HepG2 (cell line): ENCODE results near the gene NET1. TPM values are rescaled to one million over a fixed set of nuclear protein-coding genes. Genes with fewer than 3 reads are reported as not detected.

ENCODE experiments used
- AGO1 ChIP-seq: fragments of 200-400 bp; formaldehyde crosslinking; IDR thresholded peaks from 2 replicates; pipeline ENCODE4 v1.6.1; 2017; ENCODE audit warnings: mild to moderate bottlenecking, low read depth, low read length, moderate library complexity; ENCODE audit not compliant: poor library complexity, severe bottlenecking
- CSRNP2 ChIP-seq: sonication (generic); formaldehyde crosslinking; conservative IDR thresholded peaks from 2 replicates; pipeline ENCODE4 v1.8.0; 2022; ENCODE audit warnings: low read depth, missing genetic modification reagents
- DPF2 ChIP-seq: sonication (generic); formaldehyde crosslinking; IDR thresholded peaks from 2 replicates; pipeline ENCODE4 v1.4.0; 2020; ENCODE audit warnings: mild to moderate bottlenecking, low read depth, missing genetic modification reagents, borderline replicate concordance
- ESRRA ChIP-seq: sonication (generic); formaldehyde crosslinking; IDR thresholded peaks from 2 replicates; pipeline ENCODE4 v1.5.1; 2020; ENCODE audit warnings: mild to moderate bottlenecking, low read depth, missing genetic modification reagents
- FIP1L1 ChIP-seq: fragments of 200-400 bp; formaldehyde crosslinking; IDR thresholded peaks from 2 replicates; pipeline ENCODE4 v1.6.1; 2018; ENCODE audit warnings: low read depth, mild to moderate bottlenecking, low read length, moderate library complexity, borderline replicate concordance; ENCODE audit not compliant: insufficient read depth
- KDM2A ChIP-seq: sonication (generic); formaldehyde crosslinking; IDR thresholded peaks from 2 replicates; pipeline ENCODE4 v1.4.0; 2020; ENCODE audit warnings: low read depth, missing genetic modification reagents, borderline replicate concordance
- MATR3 ChIP-seq: sonication (generic); formaldehyde crosslinking; IDR thresholded peaks from 2 replicates; pipeline ENCODE4 v1.4.0; 2020; ENCODE audit warnings: missing genetic modification reagents
- PBX2 ChIP-seq: IDR thresholded peaks from 2 replicates; pipeline ENCODE4 v1.6.1; 2016; ENCODE audit warnings: control low read depth
- RXRB ChIP-seq: IDR thresholded peaks from 2 replicates; pipeline ENCODE4 v1.6.1; 2016; ENCODE audit warnings: borderline replicate concordance, missing genetic modification reagents, missing compliant biosample characterization
- TGIF2 ChIP-seq: IDR thresholded peaks from 2 replicates; pipeline ENCODE4 v1.6.1; 2016; ENCODE audit warnings: control low read depth, missing compliant biosample characterization
- ZNF646 ChIP-seq: sonication (generic); formaldehyde crosslinking; IDR thresholded peaks from 2 replicates; pipeline ENCODE4 v1.9.0; 2021; ENCODE audit warnings: mild to moderate bottlenecking, missing genetic modification reagents
- ZNF660 ChIP-seq: sonication (generic); formaldehyde crosslinking; IDR thresholded peaks from 2 replicates; pipeline ENCODE4 v1.5.1; 2020; ENCODE audit warnings: mild to moderate bottlenecking, low read depth, missing genetic modification reagents, borderline replicate concordance
- polyA plus RNA-seq, 8 experiments: library from polyadenylated mRNA; depleted of rRNA in 3 of 8; stranded (reverse) in 7 of 8; unstranded in 1 of 8; fragments of >200 nt; fragmentation: Illumina TruSeq in 4 of 8; extraction: Trizol in 4 of 8; gene quantifications; 2 replicates each; pipeline versions ENCODE4 v1.2.1 to v1.2.3, GENCODE V29; 2011 to 2016; ENCODE audit warnings: low read depth in 4 of 8, missing spikeins in 1 of 8, mixed read lengths in 1 of 8; ENCODE audit not compliant: insufficient read depth in 1 of 8
- total RNA-seq, 5 experiments: library from RNA; depleted of rRNA; stranded (reverse); fragments of >200 nt; fragmentation: Illumina TruSeq; extraction: Trizol; gene quantifications; 2 replicates each; pipeline ENCODE4 v1.2.3, GENCODE V29; 2016; ENCODE audit warnings: low read depth in 1 of 5
- TF ChIP-seq, protein P1 (sequence below): IDR thresholded peaks from 2 replicates; pipeline ENCODE4 v1.6.1; 2016; ENCODE audit warnings: low read depth, missing genetic modification reagents, missing compliant biosample characterization

Gene NET1
- total and polyA plus RNA-seq, 2 of the 13 experiments (the other 11 are each of a cell fraction or from before 2014, with no cell fraction given) = 48.1 to 65.8 TPM

DNA sequence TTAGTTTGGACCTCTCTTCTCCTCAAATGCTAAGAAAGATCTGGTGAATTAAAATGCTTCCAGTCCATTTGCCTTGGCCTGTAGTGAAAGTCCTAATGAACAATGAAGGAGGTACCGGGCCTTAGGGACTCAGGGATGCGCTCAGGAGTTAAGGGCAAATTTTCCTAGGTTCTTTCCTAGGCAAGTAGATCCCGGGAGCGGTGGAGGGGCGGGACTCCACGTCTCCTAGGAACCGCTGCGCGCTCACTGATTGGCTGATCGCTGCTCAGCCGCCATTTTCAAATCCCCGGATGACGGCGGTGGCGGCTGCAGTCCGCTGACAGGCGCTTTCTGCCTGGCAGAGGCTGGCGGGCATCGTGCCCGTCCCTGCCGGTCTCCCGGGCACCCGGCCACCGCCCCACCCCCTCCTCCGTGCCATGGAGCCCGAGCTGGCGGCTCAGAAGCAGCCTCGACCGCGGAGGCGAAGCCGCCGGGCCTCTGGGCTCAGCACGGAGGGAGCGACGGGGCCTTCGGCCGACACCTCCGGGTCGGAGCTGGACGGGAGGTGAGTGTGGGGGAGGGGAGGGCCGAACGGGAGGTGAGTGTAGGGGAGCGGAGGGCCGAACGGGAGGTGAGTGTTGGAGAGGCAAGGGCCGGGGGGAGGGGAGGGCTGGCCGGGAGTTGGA, at the start of gene NET1 (continued):
- TF ChIP-seq ZNF646 (CRISPR knock-in tag) (no peak), KDM2A (CRISPR knock-in tag) (peak; percentile 59; the same call in 1 of the 2 replicates), ESRRA (CRISPR knock-in tag) (no peak), DPF2 (no peak), ZNF660 (CRISPR knock-in tag) (no peak), TGIF2 (CRISPR knock-in tag) (peak; percentile 99), MATR3 (CRISPR knock-in tag) (no peak), RXRB (no peak), CSRNP2 (CRISPR knock-in tag) (no peak), FIP1L1 (no peak), AGO1 (no peak), PBX2 (CRISPR knock-in tag) (no peak)
- TF ChIP-seq, protein P1, sequence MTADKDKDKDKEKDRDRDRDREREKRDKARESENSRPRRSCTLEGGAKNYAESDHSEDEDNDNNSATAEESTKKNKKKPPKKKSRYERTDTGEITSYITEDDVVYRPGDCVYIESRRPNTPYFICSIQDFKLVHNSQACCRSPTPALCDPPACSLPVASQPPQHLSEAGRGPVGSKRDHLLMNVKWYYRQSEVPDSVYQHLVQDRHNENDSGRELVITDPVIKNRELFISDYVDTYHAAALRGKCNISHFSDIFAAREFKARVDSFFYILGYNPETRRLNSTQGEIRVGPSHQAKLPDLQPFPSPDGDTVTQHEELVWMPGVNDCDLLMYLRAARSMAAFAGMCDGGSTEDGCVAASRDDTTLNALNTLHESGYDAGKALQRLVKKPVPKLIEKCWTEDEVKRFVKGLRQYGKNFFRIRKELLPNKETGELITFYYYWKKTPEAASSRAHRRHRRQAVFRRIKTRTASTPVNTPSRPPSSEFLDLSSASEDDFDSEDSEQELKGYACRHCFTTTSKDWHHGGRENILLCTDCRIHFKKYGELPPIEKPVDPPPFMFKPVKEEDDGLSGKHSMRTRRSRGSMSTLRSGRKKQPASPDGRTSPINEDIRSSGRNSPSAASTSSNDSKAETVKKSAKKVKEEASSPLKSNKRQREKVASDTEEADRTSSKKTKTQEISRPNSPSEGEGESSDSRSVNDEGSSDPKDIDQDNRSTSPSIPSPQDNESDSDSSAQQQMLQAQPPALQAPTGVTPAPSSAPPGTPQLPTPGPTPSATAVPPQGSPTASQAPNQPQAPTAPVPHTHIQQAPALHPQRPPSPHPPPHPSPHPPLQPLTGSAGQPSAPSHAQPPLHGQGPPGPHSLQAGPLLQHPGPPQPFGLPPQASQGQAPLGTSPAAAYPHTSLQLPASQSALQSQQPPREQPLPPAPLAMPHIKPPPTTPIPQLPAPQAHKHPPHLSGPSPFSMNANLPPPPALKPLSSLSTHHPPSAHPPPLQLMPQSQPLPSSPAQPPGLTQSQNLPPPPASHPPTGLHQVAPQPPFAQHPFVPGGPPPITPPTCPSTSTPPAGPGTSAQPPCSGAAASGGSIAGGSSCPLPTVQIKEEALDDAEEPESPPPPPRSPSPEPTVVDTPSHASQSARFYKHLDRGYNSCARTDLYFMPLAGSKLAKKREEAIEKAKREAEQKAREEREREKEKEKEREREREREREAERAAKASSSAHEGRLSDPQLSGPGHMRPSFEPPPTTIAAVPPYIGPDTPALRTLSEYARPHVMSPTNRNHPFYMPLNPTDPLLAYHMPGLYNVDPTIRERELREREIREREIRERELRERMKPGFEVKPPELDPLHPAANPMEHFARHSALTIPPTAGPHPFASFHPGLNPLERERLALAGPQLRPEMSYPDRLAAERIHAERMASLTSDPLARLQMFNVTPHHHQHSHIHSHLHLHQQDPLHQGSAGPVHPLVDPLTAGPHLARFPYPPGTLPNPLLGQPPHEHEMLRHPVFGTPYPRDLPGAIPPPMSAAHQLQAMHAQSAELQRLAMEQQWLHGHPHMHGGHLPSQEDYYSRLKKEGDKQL (CRISPR knock-in tag) = no peak
